ENCODE measurements around the gene SPEF1.

DNA sequence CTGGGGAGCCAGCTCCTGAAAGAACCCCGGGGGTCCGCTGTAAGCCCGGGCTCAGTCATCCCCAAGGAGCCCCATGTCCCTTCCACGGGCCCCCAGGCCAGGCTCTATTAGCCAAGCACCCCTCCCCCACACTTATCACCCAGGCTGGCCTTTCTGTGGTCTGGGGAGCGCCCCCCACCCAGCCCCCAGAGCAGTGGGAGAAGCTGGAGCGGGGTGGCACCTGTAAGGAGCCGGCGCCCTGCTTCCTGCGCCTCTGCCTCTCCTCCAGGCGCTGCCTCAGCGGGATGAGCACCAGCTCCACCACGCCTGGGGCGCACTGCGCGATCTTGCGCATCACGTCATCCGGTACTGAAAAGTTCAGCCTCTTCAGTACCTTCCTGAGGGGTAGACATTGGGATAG is 2.3 kb downstream of the SPEF1 start:
- TF ChIP-seq, protein P1, sequence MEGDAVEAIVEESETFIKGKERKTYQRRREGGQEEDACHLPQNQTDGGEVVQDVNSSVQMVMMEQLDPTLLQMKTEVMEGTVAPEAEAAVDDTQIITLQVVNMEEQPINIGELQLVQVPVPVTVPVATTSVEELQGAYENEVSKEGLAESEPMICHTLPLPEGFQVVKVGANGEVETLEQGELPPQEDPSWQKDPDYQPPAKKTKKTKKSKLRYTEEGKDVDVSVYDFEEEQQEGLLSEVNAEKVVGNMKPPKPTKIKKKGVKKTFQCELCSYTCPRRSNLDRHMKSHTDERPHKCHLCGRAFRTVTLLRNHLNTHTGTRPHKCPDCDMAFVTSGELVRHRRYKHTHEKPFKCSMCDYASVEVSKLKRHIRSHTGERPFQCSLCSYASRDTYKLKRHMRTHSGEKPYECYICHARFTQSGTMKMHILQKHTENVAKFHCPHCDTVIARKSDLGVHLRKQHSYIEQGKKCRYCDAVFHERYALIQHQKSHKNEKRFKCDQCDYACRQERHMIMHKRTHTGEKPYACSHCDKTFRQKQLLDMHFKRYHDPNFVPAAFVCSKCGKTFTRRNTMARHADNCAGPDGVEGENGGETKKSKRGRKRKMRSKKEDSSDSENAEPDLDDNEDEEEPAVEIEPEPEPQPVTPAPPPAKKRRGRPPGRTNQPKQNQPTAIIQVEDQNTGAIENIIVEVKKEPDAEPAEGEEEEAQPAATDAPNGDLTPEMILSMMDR (IDR thresholded peaks at IDR 0.05; ENCODE audit: low read depth, low read length, poor library complexity, severe bottlenecking), result no peak
- TF ChIP-seq EZH2phosphoT487 (IDR thresholded peaks at IDR 0.05; ENCODE audit: borderline replicate concordance, low read length), result no peak

Data from DOHH2 (cell line).